Psoas muscle (tissue), 8 donors: ENCODE data around the gene PSMA2. TPM values are rescaled to one million over a fixed set of nuclear protein-coding genes. Genes with fewer than 3 reads are reported as not detected.
A peak's percentile ranks its signal among the peaks of the same experiment; 100 is the strongest.
"Not testable (repeated sequence)": the region's sequence is repeated elsewhere in the genome, so short reads cannot be mapped to it uniquely, and the experiment has no call there.

Experiments used
- ATAC-seq, 4 donors: fragments of 200-7000 bp; cut with Tn5 transposase; one replicate each; pipeline ENCODE4 v1.9.1; 2020; ENCODE audit warnings: moderate library complexity in 3 of 4, mild to moderate bottlenecking in 2 of 4
- DNase-seq, 2 donors: peaks; one replicate each; pipeline ENCODE4 v3.0.0-alpha.2; 2020
- H3K27ac ChIP-seq: fragments of 200-600 bp; one replicate; pipeline ENCODE4 v1.8.0; 2022
- H3K27me3 ChIP-seq, 3 donors: fragments of 200-600 bp in 1 of 3; one replicate each; pipeline versions ENCODE4 v1.6.1 to v1.8.0; 2013 to 2022; ENCODE audit warnings: low read length in 2 of 3, mild to moderate bottlenecking in 2 of 3, moderate library complexity in 1 of 3; ENCODE audit not compliant: insufficient read depth in 3 of 3
- H3K36me3 ChIP-seq, 2 donors: fragments of 200-600 bp in 1 of 2; one replicate each; pipeline versions ENCODE4 v1.6.1 to v1.8.0; 2013 to 2022; ENCODE audit warnings: low read depth in 1 of 2, mild to moderate bottlenecking in 1 of 2, moderate library complexity in 1 of 2; ENCODE audit not compliant: insufficient read depth in 1 of 2
- H3K4me1 ChIP-seq: fragments of 200-600 bp; one replicate; pipeline ENCODE4 v1.8.0; 2022
- H3K4me3 ChIP-seq: fragments of 200-600 bp; one replicate; pipeline ENCODE4 v1.8.0; 2022; ENCODE audit warnings: mild to moderate bottlenecking
- H3K9me3 ChIP-seq: fragments of 200-600 bp; one replicate; pipeline ENCODE4 v1.8.0; 2022
- CTCF ChIP-seq: fragments of 200-600 bp; IDR thresholded peaks from one replicate; pipeline ENCODE4 v1.8.0; 2022; ENCODE audit warnings: antibody characterized with exemption
- WGBS, 3 donors: extraction: QIAGEN DNeasy Blood & Tissue Kit; methylation state at CpG; one replicate each; pipeline versions ENCODE4 v1.1.6 to v1.1.7; 2013; 5-methylcytosine and 5-hydroxymethylcytosine counted together
- intact Hi-C, 2 donors: fragments of 100-400 bp; cut with DNase I; formaldehyde crosslinking; loops; one replicate each; pipeline versions ENCODE4 v1.11.0 to v1.14.2; 2022
- polyA plus RNA-seq, 3 donors: library from polyadenylated mRNA; stranded (reverse); fragments of 200-250 nt; gene quantifications; one replicate each; pipeline ENCODE4 v1.2.3, GENCODE V29; 2013
- total RNA-seq, 4 donors: library from RNA; stranded (reverse); fragmentation: NEBNext Ultra II Directional in 2 of 4; extraction: Animal tissue kit (Norgen Biotek cat#: 25700) in 2 of 4; gene quantifications; one replicate each; pipeline versions ENCODE4 v1.2.1 to v1.2.4, GENCODE V29; 2021 to 2023
- donor health status: healthy with polysubstance abuse.
- donor health status: DM: no; HTN: no; CAD: no; lungs with moderate emphysema.
- donor health status: Bipolar disorder and iron deficiency.
- donor health status: healthy.
- donor health status: DM: yes; HTN: yes; CAD: no.
- donor health status: DM: no; HTN: no; CAD: no.
- donor health status: DM: no; HTN: no; CAD: no.
- donor health status: DM: yes; HTN: yes; CAD: no.

The PSMA2 gene
- total and polyA plus RNA-seq, 7 donors = 57.4 to 334 (median 145) TPM

GRCh38 chr7:42893346-42894240, 38.4 kb downstream of the PSMA2 start:
- Histone ChIP-seq H3K4me3 (no peak overlapping the region), H3K9me3 (no peaks in the 10 kb centered on the region), H3K27me3 (no peaks in the 10 kb centered on the region), H3K27ac (no peak overlapping the region), H3K4me1 (no peaks in the 10 kb centered on the region), H3K36me3 (no peaks in the 10 kb centered on the region)
- 71 to 80% (median 73%) methylated on average over 9 of the region's 9 CpGs for WGBS, 3 donors
- ATAC-seq (no peak), DNase-seq (no peak)
- no peak for TF ChIP-seq CTCF
- intact Hi-C loops = no loop called here

GRCh38 chr7:42886893-42887505, 45.0 kb downstream of the PSMA2 start:
- no peak for ATAC-seq
- H3K9me3 ChIP-seq = no peaks in the 10 kb centered on the region
- no peak overlapping the region for H3K27ac ChIP-seq
- no peak for TF ChIP-seq CTCF
- intact Hi-C loops = loop anchor here in 1 of 2 donors (10.0 kb wide), 1 partner anchor 128 kb away; no protein-coding TSS in a partner anchor
- DNase-seq = no peak
- peaks cover 9% of the 10 kb centered on the region for H3K4me1 ChIP-seq
- no peaks in the 10 kb centered on the region for H3K27me3 ChIP-seq
- H3K36me3 ChIP-seq = no peaks in the 10 kb centered on the region
- peak overlapping the region; percentile 73 for H3K4me3 ChIP-seq

GRCh38 chr7:42886129-42886528, 45.8 kb downstream of the PSMA2 start:
- Histone ChIP-seq H3K36me3 (no peaks in the 10 kb centered on the region), H3K9me3 (no peaks in the 10 kb centered on the region), H3K27me3 (no peaks in the 10 kb centered on the region), H3K27ac (no peak overlapping the region), H3K4me1 (peaks cover 9% of the 10 kb centered on the region), H3K4me3 (no peak overlapping the region)
- TF ChIP-seq CTCF = no peak
- ATAC-seq (no peak), DNase-seq (no peak)
- 77 to 88% (median 78%) methylated on average over 2 of the region's 2 CpGs for WGBS, 3 donors
- intact Hi-C loops = loop anchor here in 1 of 2 donors (10.0 kb wide), 1 partner anchor 129 kb away; no protein-coding TSS in a partner anchor

GRCh38 chr7:42885183-42885582, 46.8 kb downstream of the PSMA2 start:
- H3K4me3 ChIP-seq, DNase-seq, ATAC-seq, H3K9me3 ChIP-seq, H3K4me1 ChIP-seq, H3K27me3 ChIP-seq, H3K36me3 ChIP-seq, H3K27ac ChIP-seq: not testable (repeated sequence)
- 95 to 98% (median 96%) methylated on average over 8 of the region's 8 CpGs for WGBS, 3 donors
- intact Hi-C loops = loop anchor here in 1 of 2 donors (10.0 kb wide), 1 partner anchor 130 kb away; no protein-coding TSS in a partner anchor

GRCh38 chr7:42883950-42884349, 48.0 kb downstream of the PSMA2 start:
- intact Hi-C loops = loop anchor here in 1 of 2 donors (10.0 kb wide), 1 partner anchor 131 kb away; no protein-coding TSS in a partner anchor
- TF ChIP-seq CTCF = no peak
- DNase-seq = no peak
- Histone ChIP-seq H3K4me1 (peaks cover 9% of the 10 kb centered on the region), H3K27ac (no peak overlapping the region), H3K36me3 (no peaks in the 10 kb centered on the region), H3K4me3 (no peak overlapping the region), H3K27me3 (no peaks in the 10 kb centered on the region), H3K9me3 (no peaks in the 10 kb centered on the region)
- peak in 1 of 4 donors; percentile 62 for ATAC-seq
- WGBS, 3 donors = 58 to 76% (median 62%) methylated on average over 6 of the region's 6 CpGs
